Liver (tissue), 9 donors: ENCODE measurements around the gene RALGPS1. TPM values are rescaled to one million over a fixed set of nuclear protein-coding genes. Genes with fewer than 3 reads are reported as not detected.
A peak's percentile ranks its signal among the peaks of the same experiment; 100 is the strongest.

Experiments
- DNase-seq: peaks from one replicate; pipeline ENCODE4 v3.0.0-alpha.2; 2017; ENCODE audit warnings: low spot score
- H3K27ac ChIP-seq, 2 donors: one replicate each; pipeline ENCODE4 v1.7.0; 2013; ENCODE audit warnings: inconsistent platforms in 2 of 2, low read length in 2 of 2, control low read depth in 1 of 2, low read depth in 1 of 2, mild to moderate bottlenecking in 1 of 2
- H3K27me3 ChIP-seq, 4 donors: one replicate each; pipeline versions ENCODE4 v1.6.1 to v1.7.0; 2013; ENCODE audit warnings: low read length in 3 of 4, inconsistent platforms in 1 of 4, mild to moderate bottlenecking in 1 of 4, moderate library complexity in 1 of 4; ENCODE audit not compliant: control insufficient read depth in 4 of 4, insufficient read depth in 4 of 4
- H3K36me3 ChIP-seq, 4 donors: one replicate each; pipeline versions ENCODE4 v1.6.1 to v1.7.0; 2013; ENCODE audit warnings: low read length in 3 of 4, mild to moderate bottlenecking in 3 of 4, low read depth in 1 of 4, moderate library complexity in 1 of 4; ENCODE audit not compliant: control insufficient read depth in 4 of 4, insufficient read depth in 3 of 4
- H3K4me1 ChIP-seq, 4 donors: one replicate each; pipeline versions ENCODE4 v1.6.1 to v1.7.0; 2013; ENCODE audit warnings: low read length in 3 of 4, mild to moderate bottlenecking in 3 of 4, moderate library complexity in 1 of 4; ENCODE audit not compliant: control insufficient read depth in 4 of 4, insufficient read depth in 4 of 4
- H3K4me3 ChIP-seq, 3 donors: one replicate each; pipeline versions ENCODE4 v1.6.1 to v1.7.0; 2013; ENCODE audit warnings: low read length in 3 of 3, control low read depth in 1 of 3, low read depth in 1 of 3, mild to moderate bottlenecking in 1 of 3
- H3K9ac ChIP-seq, 2 donors: one replicate each; pipeline ENCODE4 v1.7.0; 2013; ENCODE audit warnings: low read length in 2 of 2, mild to moderate bottlenecking in 2 of 2, moderate library complexity in 2 of 2, control low read depth in 1 of 2, low read depth in 1 of 2
- H3K9me3 ChIP-seq, 4 donors: one replicate each; pipeline versions ENCODE4 v1.6.1 to v1.7.0; 2013; ENCODE audit warnings: low read length in 3 of 4; ENCODE audit not compliant: control insufficient read depth in 4 of 4
- ATF3 ChIP-seq: IDR thresholded peaks from 2 replicates; pipeline ENCODE4 v1.6.1; 2016; ENCODE audit warnings: antibody characterized with exemption
- CTCF ChIP-seq: fragments of 150-350 bp; IDR thresholded peaks from 2 replicates; pipeline ENCODE4 v1.5.1; 2017; ENCODE audit warnings: improper control_type of control experiment, low read depth, low read length; ENCODE audit not compliant: missing input control
- EGR1 ChIP-seq, 2 donors: IDR thresholded peaks; 2 replicates each; pipeline ENCODE4 v1.6.1; 2016 to 2018; ENCODE audit warnings: antibody characterized with exemption in 2 of 2, low read depth in 2 of 2
- FOXA2 ChIP-seq: IDR thresholded peaks from 2 replicates; pipeline ENCODE4 v1.6.1; 2016; ENCODE audit warnings: antibody characterized with exemption
- HNF4G ChIP-seq: IDR thresholded peaks from 2 replicates; pipeline ENCODE4 v1.6.1; 2016; ENCODE audit warnings: antibody characterized with exemption
- JUND ChIP-seq, 2 donors: IDR thresholded peaks; 2 replicates each; pipeline ENCODE4 v1.6.1; 2016; ENCODE audit warnings: antibody characterized with exemption in 2 of 2
- MAX ChIP-seq: IDR thresholded peaks from 2 replicates; pipeline ENCODE4 v1.6.1; 2016; ENCODE audit warnings: antibody characterized with exemption
- NR2F2 ChIP-seq: IDR thresholded peaks from 2 replicates; pipeline ENCODE4 v1.6.1; 2016; ENCODE audit warnings: antibody characterized with exemption
- RAD21 ChIP-seq, 2 donors: IDR thresholded peaks; 2 replicates each; pipeline ENCODE4 v1.6.1; 2016; ENCODE audit warnings: antibody characterized with exemption in 2 of 2, mild to moderate bottlenecking in 2 of 2
- REST ChIP-seq: IDR thresholded peaks from 2 replicates; pipeline ENCODE4 v1.6.1; 2016; ENCODE audit warnings: antibody characterized with exemption, mild to moderate bottlenecking
- RXRA ChIP-seq, 2 donors: IDR thresholded peaks; 2 replicates each; pipeline ENCODE4 v1.6.1; 2017 to 2018; ENCODE audit warnings: antibody characterized with exemption in 2 of 2, mild to moderate bottlenecking in 1 of 2
- SP1 ChIP-seq: IDR thresholded peaks from 2 replicates; pipeline ENCODE4 v1.6.1; 2018; ENCODE audit warnings: antibody characterized with exemption, mild to moderate bottlenecking
- TAF1 ChIP-seq: conservative IDR thresholded peaks from 2 replicates; pipeline ENCODE4 v1.6.1; 2016; ENCODE audit warnings: antibody characterized with exemption, mild to moderate bottlenecking
- YY1 ChIP-seq: IDR thresholded peaks from 2 replicates; pipeline ENCODE4 v1.6.1; 2016; ENCODE audit warnings: antibody characterized with exemption, mild to moderate bottlenecking
- ZBTB33 ChIP-seq: IDR thresholded peaks from 2 replicates; pipeline ENCODE4 v1.6.1; 2016; ENCODE audit warnings: antibody characterized with exemption
- WGBS: extraction: QIAGEN DNeasy Blood & Tissue Kit; methylation state at CpG from one replicate; pipeline ENCODE4 v1.1.7; 2013; 5-methylcytosine and 5-hydroxymethylcytosine counted together
- polyA plus RNA-seq, 2 donors: library from polyadenylated mRNA; stranded (reverse) in 1 of 2; unstranded in 1 of 2; fragments of 200-250 nt in 1 of 2; fragments of >200 nt in 1 of 2; fragmentation: Nextera tagmentation in 1 of 2; extraction: Ambion mirVana in 1 of 2; gene quantifications; one replicate each; pipeline versions ENCODE4 v1.2.1 to v1.2.3, GENCODE V29; 2013 to 2015
- total RNA-seq, 2 donors: library from RNA; depleted of rRNA; stranded (reverse); fragments of >200 nt; gene quantifications; one replicate each; pipeline ENCODE4 v1.2.3, GENCODE V29; 2014
- donor health status: healthy.
- donor health status: healthy.
- donor health status: healthy.
- donor health status: healthy.
- donor health status: healthy.

Gene RALGPS1
- total and polyA plus RNA-seq, 4 donors: 1.4 to 2.7 (median 2.0) TPM

- peak overlapping the region in 1 of 2 donors; percentile 47 for H3K27ac ChIP-seq
- H3K4me3 ChIP-seq: no peak overlapping the region
- H3K27me3 ChIP-seq: no peaks in the 10 kb centered on the region
- no peak overlapping the region for H3K9ac ChIP-seq
- peaks cover 0 to 3% (median 1%) of the 10 kb centered on the region in 4 donors for H3K36me3 ChIP-seq
- DNase-seq: no peak
- H3K4me1 ChIP-seq: no peaks in the 10 kb centered on the region
- TF ChIP-seq SP1 (peak; percentile 14), EGR1 (IDR thresholded peaks at IDR 0.05; ENCODE audit: low read depth in 2 of 2) (no peak), NR2F2 (peak; percentile 59), RAD21 (IDR thresholded peaks at IDR 0.05) (peak in 1 of 2 donors; percentile 10), TAF1 (no peak), FOXA2 (no peak)
- peaks cover 0 to 10% (median under 1%) of the 10 kb centered on the region in 4 donors for H3K9me3 ChIP-seq
- 77% methylated on average over 2 of the region's 2 CpGs for WGBS
Observed at GRCh38 chr9:126991183-126991582, 76.6 kb downstream of the RALGPS1 start.

- no peak for DNase-seq
- Histone ChIP-seq H3K36me3 (peaks cover 0 to 3% (median 1%) of the 10 kb centered on the region in 4 donors), H3K9ac (no peak overlapping the region), H3K27ac (no peak overlapping the region), H3K27me3 (no peaks in the 10 kb centered on the region), H3K4me1 (no peaks in the 10 kb centered on the region), H3K9me3 (peaks cover 0 to 10% (median under 1%) of the 10 kb centered on the region in 4 donors), H3K4me3 (no peak overlapping the region)
- TF ChIP-seq JUND (IDR thresholded peaks at IDR 0.05): no peak
- TF ChIP-seq RXRA (IDR thresholded peaks at IDR 0.05): no peak
- TF ChIP-seq FOXA2: no peak
- no peak for TF ChIP-seq REST
- TF ChIP-seq YY1: no peak
- TF ChIP-seq CTCF: no peak
- TF ChIP-seq HNF4G: no peak
- no peak for TF ChIP-seq NR2F2
Observed at GRCh38 chr9:126992427-126992826, 77.8 kb downstream of the RALGPS1 start.

- H3K9me3 ChIP-seq: no peaks in the 10 kb centered on the region
- no peak overlapping the region for H3K9ac ChIP-seq
- no peaks in the 10 kb centered on the region for H3K27me3 ChIP-seq
- H3K27ac ChIP-seq: no peak overlapping the region
- no peak overlapping the region for H3K4me3 ChIP-seq
- WGBS: 83% methylated on average over 2 of the region's 2 CpGs
- no peaks in the 10 kb centered on the region for H3K36me3 ChIP-seq
- no peaks in the 10 kb centered on the region for H3K4me1 ChIP-seq
- no peak for DNase-seq
- TF ChIP-seq REST (no peak), ATF3 (no peak), ZBTB33 (no peak), SP1 (no peak), JUND (IDR thresholded peaks at IDR 0.05) (no peak), TAF1 (no peak), MAX (no peak), RXRA (IDR thresholded peaks at IDR 0.05) (no peak), YY1 (no peak), EGR1 (IDR thresholded peaks at IDR 0.05; ENCODE audit: low read depth in 2 of 2) (no peak)
Observed at GRCh38 chr9:126999315-127000068, 84.9 kb downstream of the RALGPS1 start.
